GM12878 (cell line): Measurements from ENCODE around the gene PLXNC1. TPM values are rescaled to one million over a fixed set of nuclear protein-coding genes. Genes with fewer than 3 reads are reported as not detected.
A peak's percentile ranks its signal among the peaks of the same experiment; 100 is the strongest.

Experiments
- ATAC-seq: fragments of 200-7000 bp; cut with Tn5 transposase; 3 replicates; pipeline ENCODE4 v1.9.1; 2020; ENCODE audit warnings: mild to moderate bottlenecking, moderate library complexity
- BruUV-seq: library from RNA; stranded (reverse); fragments of 400-500 nt; replicated peaks from 2 replicates; lab custom pipeline; 2021; lab: Mats Ljungman, UMichigan
- CTCF ChIA-PET: fragments of 300-600 bp; sonication (Branson Sonifier 250); formaldehyde crosslinking; extraction: SDS; loops from one replicate; lab custom pipeline; 2021; ENCODE audit warnings: inconsistent platforms; lab: Yijun Ruan, JAX
- POLR2A ChIA-PET: fragments of 350-600 bp; formaldehyde crosslinking; extraction: SDS; loops from one replicate; lab custom pipeline; 2021; ENCODE audit warnings: inconsistent platforms; lab: Charles Lee
- RAD21 ChIA-PET: fragments of 300-600 bp; sonication (Branson Sonifier 250); formaldehyde crosslinking; loops from one replicate; lab custom pipeline; 2023; ENCODE audit warnings: antibody characterized with exemption; ENCODE audit not compliant: unreplicated experiment; lab: Charles Lee
- SMC1A ChIA-PET: fragments of 300-600 bp; sonication (Branson Sonifier 250); formaldehyde crosslinking; loops from one replicate; lab custom pipeline; 2023; ENCODE audit not compliant: unreplicated experiment, uncharacterized antibody; lab: Charles Lee
- DNase-seq: peaks from one replicate; pipeline ENCODE4 v3.0.0-alpha.2; 2011; ENCODE audit warnings: low read depth, low spot score
- FAIRE-seq: peaks from 3 replicates; lab custom pipeline; 2011; peaks lifted over from hg19 to GRCh38; lab: Jason Lieb, UNC
- H2AFZ ChIP-seq: 2 replicates; pipeline ENCODE4 v1.6.0; 2011; ENCODE audit warnings: low read depth, low read length, control low read depth; ENCODE audit not compliant: control insufficient read depth
- H3K27ac ChIP-seq: 2 replicates; pipeline ENCODE4 v1.5.1; 2011; ENCODE audit warnings: control low read depth; ENCODE audit not compliant: control insufficient read depth, insufficient read depth
- H3K27me3 ChIP-seq, 2 experiments: replicated peaks in 1 of 2; 2 replicates each; pipeline versions ENCODE4 v1.6.0 to v1.6.1; 2011; ENCODE audit warnings: low read length in 1 of 2; ENCODE audit not compliant: control insufficient read depth in 2 of 2, insufficient read depth in 2 of 2
- H3K36me3 ChIP-seq, 2 experiments: 2 replicates each; pipeline ENCODE4 v1.5.1; 2011; ENCODE audit warnings: low read length in 1 of 2; ENCODE audit not compliant: control insufficient read depth in 2 of 2, insufficient read depth in 2 of 2
- H3K4me1 ChIP-seq: 2 replicates; pipeline ENCODE4 v1.6.1; 2011; ENCODE audit warnings: mild to moderate bottlenecking, low read length, moderate library complexity, mixed read lengths; ENCODE audit not compliant: control insufficient read depth, insufficient read depth
- H3K4me2 ChIP-seq: 2 replicates; pipeline ENCODE4 v1.6.0; 2011; ENCODE audit warnings: control low read depth; ENCODE audit not compliant: control insufficient read depth, insufficient read depth
- H3K4me3 ChIP-seq: fragments of 200-600 bp; sonication (generic); 2 replicates; pipeline ENCODE4 v1.5.1; 2016
- H3K79me2 ChIP-seq: 2 replicates; pipeline ENCODE4 v1.6.0; 2011; ENCODE audit warnings: low read length; ENCODE audit not compliant: control insufficient read depth, insufficient read depth
- H3K9ac ChIP-seq: 2 replicates; pipeline ENCODE4 v1.8.0; 2011; ENCODE audit warnings: low read length, control low read depth, mixed read lengths; ENCODE audit not compliant: control insufficient read depth, insufficient read depth
- H3K9me3 ChIP-seq: replicated peaks from 3 replicates; pipeline ENCODE4 v1.5.1; 2011; ENCODE audit warnings: mild to moderate bottlenecking, low read length; ENCODE audit not compliant: control insufficient read depth, insufficient read depth
- H4K20me1 ChIP-seq: 2 replicates; pipeline ENCODE4 v1.6.0; 2011; ENCODE audit not compliant: control insufficient read depth, insufficient read depth
- EGR1 ChIP-seq, 2 experiments: IDR thresholded peaks; 1 replicate in 1 of 2; 2 replicates in 1 of 2; pipeline ENCODE4 v1.6.1; 2011 to 2012; ENCODE audit warnings: low read depth in 2 of 2, low read length in 2 of 2, borderline replicate concordance in 1 of 2, mild to moderate bottlenecking in 1 of 2, moderate library complexity in 1 of 2
- IKZF1 ChIP-seq: fragments of 450-650 bp; conservative IDR thresholded peaks from 2 replicates; pipeline ENCODE4 v1.6.1; 2017; ENCODE audit warnings: antibody characterized with exemption, mild to moderate bottlenecking
- IKZF2 ChIP-seq, 2 experiments: fragments of 450-650 bp; IDR thresholded peaks; 2 replicates each; pipeline ENCODE4 v1.6.1; 2017; ENCODE audit warnings: mild to moderate bottlenecking in 2 of 2, moderate library complexity in 2 of 2
- NR2F1 ChIP-seq: fragments of 450-650 bp; conservative IDR thresholded peaks from 2 replicates; pipeline ENCODE4 v1.6.1; 2017; ENCODE audit warnings: mild to moderate bottlenecking
- RUNX3 ChIP-seq: IDR thresholded peaks from 2 replicates; pipeline ENCODE4 v1.6.1; 2012; ENCODE audit warnings: low read length, inconsistent platforms
- SUPT20H ChIP-seq: IDR thresholded peaks from 2 replicates; pipeline ENCODE4 v1.6.1; 2011; ENCODE audit warnings: low read depth, mild to moderate bottlenecking, low read length, moderate library complexity, borderline replicate concordance; ENCODE audit not compliant: control insufficient read depth
- TCF7 ChIP-seq: IDR thresholded peaks from 2 replicates; pipeline ENCODE4 v1.6.1; 2014; ENCODE audit warnings: antibody characterized with exemption, borderline replicate concordance
- YY1 ChIP-seq: IDR thresholded peaks from 2 replicates; pipeline ENCODE4 v1.6.1; 2011; ENCODE audit warnings: low read depth, mild to moderate bottlenecking, low read length
- ZBED1 ChIP-seq: IDR thresholded peaks from 2 replicates; pipeline ENCODE4 v1.6.1; 2016; ENCODE audit warnings: borderline replicate concordance
- ZNF207 ChIP-seq: fragments of 450-650 bp; IDR thresholded peaks from 2 replicates; pipeline ENCODE4 v1.6.1; 2014; ENCODE audit warnings: antibody characterized with exemption, mild to moderate bottlenecking, borderline replicate concordance
- ZNF384 ChIP-seq: IDR thresholded peaks from 2 replicates; pipeline ENCODE4 v1.6.1; 2012; ENCODE audit warnings: low read depth, mild to moderate bottlenecking, low read length, improper control_type of control experiment, borderline replicate concordance
- WGBS: methylation state at CpG from one replicate; pipeline ENCODE4 v1.1.6; 2016; ENCODE audit warnings: low lambda C conversion rate; ENCODE audit not compliant: insufficient replicate concordance, insufficient coverage; ENCODE audit errors: missing lambda C conversion rate; 5-methylcytosine and 5-hydroxymethylcytosine counted together
- in situ Hi-C: fragments of 300-500 bp; cut with MboI; formaldehyde crosslinking; loops from 9 replicates; pipeline ENCODE4 v1.14.3; 2018; ENCODE audit warnings: mixed read lengths
- intact Hi-C: fragments of 100-400 bp; cut with micrococcal nuclease; formaldehyde crosslinking; loops from one replicate; pipeline ENCODE4 v1.14.2; 2022; ENCODE audit not compliant: unreplicated experiment
- polyA plus RNA-seq, 11 experiments: library from polyadenylated mRNA; depleted of rRNA in 4 of 11; unstranded in 6 of 11; stranded (reverse) in 5 of 11; fragments of >200 nt; fragmentation: Nextera tagmentation in 4 of 11; fragmentation: Illumina TruSeq in 1 of 11; extraction: Ambion mirVana in 4 of 11; extraction: Trizol in 1 of 11; gene quantifications; 1 replicate in 1 of 11; 2 replicates in 10 of 11; pipeline versions ENCODE4 v1.2.1 to v1.2.3, GENCODE V29; 2011 to 2016; ENCODE audit warnings: inconsistent platforms in 2 of 11, missing spikeins in 2 of 11, low read depth in 1 of 11
- total RNA-seq, 4 experiments: library from RNA; depleted of rRNA in 3 of 4; stranded (reverse); fragments of >200 nt in 3 of 4; fragmentation: Illumina TruSeq in 1 of 4; extraction: Trizol in 1 of 4; gene quantifications; 2 replicates each; pipeline versions ENCODE4 v1.2.1 to v1.2.3, GENCODE V29; 2013 to 2021
- TF ChIP-seq, protein P1 (sequence below): fragments of 450-650 bp; formaldehyde crosslinking; IDR thresholded peaks from 2 replicates; pipeline ENCODE4 v1.4.0; 2022; ENCODE audit warnings: mild to moderate bottlenecking, moderate library complexity
- TF ChIP-seq, protein P2 (sequence below): fragments of 450-650 bp; IDR thresholded peaks from 2 replicates; pipeline ENCODE4 v1.6.1; 2016; ENCODE audit warnings: mild to moderate bottlenecking
- TF ChIP-seq, protein P3 (sequence below): fragments of 150-350 bp; IDR thresholded peaks from 2 replicates; pipeline ENCODE4 v1.6.1; 2014; ENCODE audit warnings: mild to moderate bottlenecking, low read depth, low read length

The PLXNC1 gene
- total and polyA plus RNA-seq, 10 of the 15 experiments (the other 5 are each of a cell fraction or from before 2014, with no cell fraction given) = 5.2 to 41.2 (median 24.6) TPM

DNA sequence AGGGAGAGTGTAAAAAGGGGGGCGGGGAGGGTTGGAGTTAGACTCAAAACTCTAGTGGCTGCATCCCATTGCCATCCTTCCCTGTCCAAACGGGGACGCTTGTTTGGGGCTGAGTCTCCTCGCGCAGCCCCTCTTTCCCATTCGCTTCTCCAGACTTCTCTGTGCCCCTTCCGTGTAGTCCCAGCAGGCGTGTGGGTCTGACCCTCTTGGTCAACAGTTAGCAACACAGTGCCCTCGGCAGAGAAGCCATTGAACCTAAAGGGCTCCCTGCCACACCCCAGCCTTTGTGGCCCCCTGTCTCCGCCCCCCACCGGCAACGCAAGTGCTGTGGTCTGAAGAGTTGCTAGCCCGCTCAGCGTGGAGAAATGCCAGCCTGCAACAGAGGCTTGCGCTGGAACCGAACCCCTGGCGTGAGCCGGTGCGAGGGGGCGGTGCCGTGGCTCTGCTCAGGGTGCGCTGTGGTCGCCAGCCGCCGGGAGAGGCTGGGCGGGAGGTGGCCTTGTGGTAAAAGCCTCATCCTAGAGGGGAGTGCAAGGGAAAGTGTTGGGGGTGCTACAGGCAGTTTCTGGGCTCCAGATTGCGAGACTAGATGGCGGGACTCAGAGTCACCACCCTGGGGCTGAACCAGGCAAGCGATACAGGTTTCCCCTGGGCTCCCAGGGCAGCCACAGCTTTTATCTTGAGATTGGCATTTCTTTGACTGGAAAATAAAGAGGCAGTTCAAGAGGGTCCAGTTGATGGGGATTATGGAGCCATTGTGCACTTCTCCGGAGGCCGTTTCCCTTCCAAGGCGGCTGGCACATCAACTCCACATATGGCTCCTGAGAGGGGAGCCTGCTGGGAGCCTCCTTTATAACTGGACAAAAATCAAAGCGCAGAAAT, 2.1 kb downstream of the PLXNC1 start:
- FAIRE-seq = no peak
- Histone ChIP-seq H2AFZ (peak overlapping the region; percentile 53), H3K9ac (peak overlapping the region; percentile 82), H4K20me1 (no peaks in the 10 kb centered on the region), H3K9me3 (no peaks in the 10 kb centered on the region), H3K79me2 (peaks cover 67% of the 10 kb centered on the region), H3K4me3 (peak overlapping the region; percentile 91), H3K4me1 (peaks cover 13% of the 10 kb centered on the region), H3K27ac (peak overlapping the region; percentile 70), H3K27me3 (no peaks in the 10 kb centered on the region), H3K36me3 (peaks cover 0 to 7% of the 10 kb centered on the region in 2 experiments; a peak in 1 of 4 replicates), H3K4me2 (peak overlapping the region; percentile 68)
- in situ Hi-C loops = no loop called here
- intact Hi-C loops = loop anchor here (2.0 kb wide), 2 partner anchors 54 to 78 kb away; no protein-coding TSS in a partner anchor
- RAD21 ChIA-PET = interaction anchor here (0.9 to 6.0 kb wide), 17 partner anchors 11 to 725 kb away, joined by 3 to 113 read pairs (median 6); partner anchors contain the start of gene CEP83
- CTCF ChIA-PET = interaction anchor here (0.8 to 3.2 kb wide), 21 partner anchors 10 to 680 kb away, joined by 3 to 20 read pairs (median 5); no protein-coding TSS in a partner anchor
- DNase-seq = no peak
- ATAC-seq = peak; percentile 20
- no TSS peak for BruUV-seq
- POLR2A ChIA-PET = interaction anchor here (0.6 to 6.0 kb wide), 10 partner anchors 10 to 110 kb away, joined by 3 to 51 read pairs (median 5); no protein-coding TSS in a partner anchor
- SMC1A ChIA-PET = interaction anchor here (0.6 to 21.2 kb wide), 19 partner anchors 10 to 725 kb away, joined by 3 to 367 read pairs (median 9); partner anchors contain the start of gene CEP83
- under 1% methylated on average over 33 of the region's 33 CpGs for WGBS
- TF ChIP-seq RUNX3 = peak; percentile 74
- TF ChIP-seq ZNF384 = no peak
- TF ChIP-seq SUPT20H = no peak
- peak; percentile 45 for TF ChIP-seq YY1
- TF ChIP-seq, protein P1, sequence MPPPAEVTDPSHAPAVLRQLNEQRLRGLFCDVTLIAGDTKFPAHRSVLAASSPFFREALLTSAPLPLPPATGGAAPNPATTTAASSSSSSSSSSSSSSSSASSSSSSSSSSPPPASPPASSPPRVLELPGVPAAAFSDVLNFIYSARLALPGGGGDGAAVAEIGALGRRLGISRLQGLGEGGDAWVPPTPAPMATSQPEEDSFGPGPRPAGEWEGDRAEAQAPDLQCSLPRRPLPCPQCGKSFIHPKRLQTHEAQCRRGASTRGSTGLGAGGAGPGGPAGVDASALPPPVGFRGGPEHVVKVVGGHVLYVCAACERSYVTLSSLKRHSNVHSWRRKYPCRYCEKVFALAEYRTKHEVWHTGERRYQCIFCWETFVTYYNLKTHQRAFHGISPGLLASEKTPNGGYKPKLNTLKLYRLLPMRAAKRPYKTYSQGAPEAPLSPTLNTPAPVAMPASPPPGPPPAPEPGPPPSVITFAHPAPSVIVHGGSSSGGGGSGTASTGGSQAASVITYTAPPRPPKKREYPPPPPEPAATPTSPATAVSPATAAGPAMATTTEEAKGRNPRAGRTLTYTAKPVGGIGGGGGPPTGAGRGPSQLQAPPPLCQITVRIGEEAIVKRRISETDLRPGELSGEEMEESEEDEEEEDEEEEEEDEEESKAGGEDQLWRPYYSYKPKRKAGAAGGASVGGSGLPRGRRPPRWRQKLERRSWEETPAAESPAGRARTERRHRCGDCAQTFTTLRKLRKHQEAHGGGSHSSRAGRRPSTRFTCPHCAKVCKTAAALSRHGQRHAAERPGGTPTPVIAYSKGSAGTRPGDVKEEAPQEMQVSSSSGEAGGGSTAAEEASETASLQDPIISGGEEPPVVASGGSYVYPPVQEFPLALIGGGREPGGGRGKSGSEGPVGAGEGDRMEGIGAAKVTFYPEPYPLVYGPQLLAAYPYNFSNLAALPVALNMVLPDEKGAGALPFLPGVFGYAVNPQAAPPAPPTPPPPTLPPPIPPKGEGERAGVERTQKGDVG (CRISPR knock-in tag) = no peak
- TF ChIP-seq TCF7 = no peak
- peak; percentile 42 for TF ChIP-seq IKZF1
- TF ChIP-seq IKZF2 (IDR thresholded peaks at IDR 0.05) = peak in 1 of 2 experiments; percentile 53; a peak in 2 of 4 replicates
- peak in 1 of 2 experiments; percentile 40; a peak in 1 of 3 replicates for TF ChIP-seq EGR1 (IDR thresholded peaks at IDR 0.05; ENCODE audit: borderline replicate concordance in 1 of 2, low read depth in 2 of 2, low read length in 2 of 2)
- TF ChIP-seq ZNF207 = no peak
- TF ChIP-seq, protein P2, sequence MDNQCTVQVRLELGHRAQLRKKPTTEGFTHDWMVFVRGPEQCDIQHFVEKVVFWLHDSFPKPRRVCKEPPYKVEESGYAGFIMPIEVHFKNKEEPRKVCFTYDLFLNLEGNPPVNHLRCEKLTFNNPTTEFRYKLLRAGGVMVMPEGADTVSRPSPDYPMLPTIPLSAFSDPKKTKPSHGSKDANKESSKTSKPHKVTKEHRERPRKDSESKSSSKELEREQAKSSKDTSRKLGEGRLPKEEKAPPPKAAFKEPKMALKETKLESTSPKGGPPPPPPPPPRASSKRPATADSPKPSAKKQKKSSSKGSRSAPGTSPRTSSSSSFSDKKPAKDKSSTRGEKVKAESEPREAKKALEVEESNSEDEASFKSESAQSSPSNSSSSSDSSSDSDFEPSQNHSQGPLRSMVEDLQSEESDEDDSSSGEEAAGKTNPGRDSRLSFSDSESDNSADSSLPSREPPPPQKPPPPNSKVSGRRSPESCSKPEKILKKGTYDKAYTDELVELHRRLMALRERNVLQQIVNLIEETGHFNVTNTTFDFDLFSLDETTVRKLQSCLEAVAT = 0 out of 2 replicates have a peak, but pooled peaks have one; percentile 62
- TF ChIP-seq, protein P3, sequence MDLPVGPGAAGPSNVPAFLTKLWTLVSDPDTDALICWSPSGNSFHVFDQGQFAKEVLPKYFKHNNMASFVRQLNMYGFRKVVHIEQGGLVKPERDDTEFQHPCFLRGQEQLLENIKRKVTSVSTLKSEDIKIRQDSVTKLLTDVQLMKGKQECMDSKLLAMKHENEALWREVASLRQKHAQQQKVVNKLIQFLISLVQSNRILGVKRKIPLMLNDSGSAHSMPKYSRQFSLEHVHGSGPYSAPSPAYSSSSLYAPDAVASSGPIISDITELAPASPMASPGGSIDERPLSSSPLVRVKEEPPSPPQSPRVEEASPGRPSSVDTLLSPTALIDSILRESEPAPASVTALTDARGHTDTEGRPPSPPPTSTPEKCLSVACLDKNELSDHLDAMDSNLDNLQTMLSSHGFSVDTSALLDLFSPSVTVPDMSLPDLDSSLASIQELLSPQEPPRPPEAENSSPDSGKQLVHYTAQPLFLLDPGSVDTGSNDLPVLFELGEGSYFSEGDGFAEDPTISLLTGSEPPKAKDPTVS = no peak
- no peak for TF ChIP-seq NR2F1
- TF ChIP-seq ZBED1 = no peak
